Ishikawa (cell line): ENCODE data around the gene ADCYAP1.

ENCODE experiments used
- CEBPB ChIP-seq: IDR thresholded peaks from 2 replicates; pipeline ENCODE4 v1.6.1; 2012
- CREB1 ChIP-seq: IDR thresholded peaks from 2 replicates; pipeline ENCODE4 v1.6.1; 2012; ENCODE audit warnings: low read depth
- EP300 ChIP-seq: IDR thresholded peaks from 2 replicates; pipeline ENCODE4 v1.6.1; 2012; ENCODE audit warnings: borderline replicate concordance
- NFIC ChIP-seq: IDR thresholded peaks from 2 replicates; pipeline ENCODE4 v1.6.1; 2012
- RAD21 ChIP-seq: IDR thresholded peaks from 2 replicates; pipeline ENCODE4 v1.6.1; 2012; ENCODE audit warnings: low read depth
- TAF1 ChIP-seq: IDR thresholded peaks from 2 replicates; pipeline ENCODE4 v1.6.1; 2012; ENCODE audit warnings: low read depth, mild to moderate bottlenecking
- TEAD4 ChIP-seq: IDR thresholded peaks from 2 replicates; pipeline ENCODE4 v1.6.1; 2012
- YY1 ChIP-seq: IDR thresholded peaks from 2 replicates; pipeline ENCODE4 v1.6.1; 2012; ENCODE audit warnings: low read depth
- ZBTB7A ChIP-seq: IDR thresholded peaks from 2 replicates; pipeline ENCODE4 v1.6.1; 2012; ENCODE audit warnings: low read depth
- TF ChIP-seq, protein P1 (sequence below): IDR thresholded peaks from 2 replicates; pipeline ENCODE4 v1.6.1; 2012

DNA sequence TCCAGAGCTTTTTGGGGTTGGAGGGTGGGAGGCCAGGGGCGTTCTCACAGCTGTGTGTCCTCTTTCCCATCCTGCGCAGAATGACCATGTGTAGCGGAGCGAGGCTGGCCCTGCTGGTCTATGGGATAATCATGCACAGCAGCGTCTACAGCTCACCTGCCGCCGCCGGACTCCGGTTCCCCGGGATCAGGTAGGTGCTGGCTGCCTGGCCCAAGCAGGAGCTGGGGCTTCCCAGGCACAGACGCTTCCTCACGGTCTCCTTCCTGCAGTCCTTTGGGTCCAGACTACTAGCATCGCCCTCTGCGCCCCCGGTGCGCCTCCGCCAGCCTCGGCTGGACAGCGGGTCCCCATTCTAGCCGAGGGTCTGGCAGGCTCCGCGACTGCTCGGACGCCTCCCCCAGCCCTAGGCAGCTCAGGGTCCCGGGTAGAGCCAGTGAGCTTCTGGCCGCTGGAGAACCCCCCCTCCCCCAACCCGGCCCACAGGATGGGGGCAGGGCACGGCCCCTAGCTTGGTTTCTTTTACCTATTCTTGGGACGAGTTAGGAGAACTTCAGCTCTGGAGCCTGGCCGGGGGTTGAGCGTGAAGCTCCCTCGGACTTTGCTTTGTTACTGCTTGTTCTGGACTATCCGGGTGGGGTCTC, 756 bp downstream of the ADCYAP1 start:
- TF ChIP-seq RAD21 (no peak), ZBTB7A (no peak), TEAD4 (no peak), TAF1 (no peak), EP300 (no peak), CREB1 (no peak), NFIC (no peak), CEBPB (no peak), YY1 (no peak)
- TF ChIP-seq, protein P1, sequence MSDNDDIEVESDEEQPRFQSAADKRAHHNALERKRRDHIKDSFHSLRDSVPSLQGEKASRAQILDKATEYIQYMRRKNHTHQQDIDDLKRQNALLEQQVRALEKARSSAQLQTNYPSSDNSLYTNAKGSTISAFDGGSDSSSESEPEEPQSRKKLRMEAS, result no peak
